Measurements from ENCODE around the gene CHI3L2.
"Not testable (repeated sequence)": the region's sequence is repeated elsewhere in the genome, so short reads cannot be mapped to it uniquely, and the experiment has no call there.

The CHI3L2 gene

GRCh38 chr1:111205714-111206050, 21.8 kb upstream of the CHI3L2 start:
- TF ChIP-seq POLR2A (IDR thresholded peaks at IDR 0.05; ENCODE audit: low read length), result no peak
- no peak for TF ChIP-seq GATA1 (IDR thresholded peaks at IDR 0.05; ENCODE audit: low read depth, low read length)
- DNase-seq, result no peak

- DNase-seq, result no peak
These were observed 18.6 kb upstream of the CHI3L2 start for GRCh38 chr1:111208921-111209320.

GRCh38 chr1:111209622-111210021, 17.9 kb upstream of the CHI3L2 start:
- DNase-seq, result no peak
- TF ChIP-seq GATA1 (IDR thresholded peaks at IDR 0.05; ENCODE audit: low read depth, low read length) (no peak), POLR2A (IDR thresholded peaks at IDR 0.05; ENCODE audit: low read length) (no peak)

More at GRCh38 chr1:111208921-111209320, 18.6 kb upstream of the CHI3L2 start:
- TF ChIP-seq GATA1 (IDR thresholded peaks at IDR 0.05; ENCODE audit: low read depth, low read length) (no peak), POLR2A (IDR thresholded peaks at IDR 0.05; ENCODE audit: low read length) (no peak)

GRCh38 chr1:111211921-111212320, 15.6 kb upstream of the CHI3L2 start:
- TF ChIP-seq POLR2A (IDR thresholded peaks at IDR 0.05; ENCODE audit: low read length) (no peak), GATA1 (IDR thresholded peaks at IDR 0.05; ENCODE audit: low read depth, low read length) (no peak)
- no peak for DNase-seq

- DNase-seq, result peak; percentile 26 to 33
- TF ChIP-seq POLR2A (IDR thresholded peaks at IDR 0.05; ENCODE audit: low read length) (no peak), GATA1 (IDR thresholded peaks at IDR 0.05; ENCODE audit: low read depth, low read length) (no peak)
These were observed 14.7 kb upstream of the CHI3L2 start for GRCh38 chr1:111212634-111213335.

GRCh38 chr1:111213412-111213811, 14.1 kb upstream of the CHI3L2 start:
- DNase-seq, result peak; percentile 21 to 38
- TF ChIP-seq GATA1 (IDR thresholded peaks at IDR 0.05; ENCODE audit: low read depth, low read length) (no peak), POLR2A (IDR thresholded peaks at IDR 0.05; ENCODE audit: low read length) (no peak)

- DNase-seq, result peak; percentile 44 to 64
- TF ChIP-seq POLR2A (IDR thresholded peaks at IDR 0.05; ENCODE audit: low read length) (peak; percentile 32), GATA1 (IDR thresholded peaks at IDR 0.05; ENCODE audit: low read depth, low read length) (no peak)
These were observed 13.3 kb upstream of the CHI3L2 start for GRCh38 chr1:111214074-111214801.

GRCh38 chr1:111214884-111215283, 12.6 kb upstream of the CHI3L2 start:
- TF ChIP-seq GATA1 (IDR thresholded peaks at IDR 0.05; ENCODE audit: low read depth, low read length), result no peak
- no peak for TF ChIP-seq POLR2A (IDR thresholded peaks at IDR 0.05; ENCODE audit: low read length)
- DNase-seq, result no peak

- not testable (repeated sequence) for DNase-seq
These were observed 12.2 kb upstream of the CHI3L2 start for GRCh38 chr1:111215285-111215684.

GRCh38 chr1:111216751-111217150, 10.8 kb upstream of the CHI3L2 start:
- TF ChIP-seq GATA1 (IDR thresholded peaks at IDR 0.05; ENCODE audit: low read depth, low read length) (no peak), POLR2A (IDR thresholded peaks at IDR 0.05; ENCODE audit: low read length) (no peak)
- no peak for DNase-seq

- TF ChIP-seq GATA1 (IDR thresholded peaks at IDR 0.05; ENCODE audit: low read depth, low read length) (no peak), POLR2A (IDR thresholded peaks at IDR 0.05; ENCODE audit: low read length) (no peak)
- no peak for DNase-seq
These were observed 10.2 kb upstream of the CHI3L2 start for GRCh38 chr1:111217183-111217910.

GRCh38 chr1:111218701-111219556, 8.6 kb upstream of the CHI3L2 start:
- DNase-seq, result no peak

GRCh38 chr1:111219557-111220286, 7.8 kb upstream of the CHI3L2 start:
- no peak for TF ChIP-seq GATA1 (IDR thresholded peaks at IDR 0.05; ENCODE audit: low read depth, low read length)
- DNase-seq, result no peak

More at GRCh38 chr1:111218701-111219556, 8.6 kb upstream of the CHI3L2 start:
- TF ChIP-seq GATA1 (IDR thresholded peaks at IDR 0.05; ENCODE audit: low read depth, low read length) (no peak), POLR2A (IDR thresholded peaks at IDR 0.05; ENCODE audit: low read length) (no peak)
